Measurements from ENCODE around the gene FYB1.

The FYB1 gene

DNA sequence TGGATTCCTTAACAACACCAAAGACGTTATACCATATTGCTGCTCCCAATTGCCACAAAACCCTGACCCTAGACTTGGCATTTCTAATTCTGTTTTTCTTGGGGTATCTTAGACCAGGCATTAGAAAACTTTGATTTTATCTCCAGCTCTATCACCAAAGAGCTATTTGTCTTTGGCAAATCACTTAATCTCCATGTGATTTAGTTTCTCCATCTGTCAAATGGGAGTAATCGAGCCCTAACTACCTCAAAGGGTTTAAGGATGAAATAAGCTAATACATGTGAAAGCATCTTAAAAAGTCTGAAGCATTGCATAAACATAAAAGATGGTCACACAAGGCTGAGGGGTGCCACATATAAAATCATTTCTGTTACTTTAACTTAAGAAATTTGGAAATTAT is 60.6 kb downstream of the FYB1 start:
- H3K9ac ChIP-seq (ENCODE audit: low read length in 2 of 2), result no peak overlapping the region
- H3K36me3 ChIP-seq (ENCODE audit: control insufficient read depth in 2 of 2, insufficient read depth in 2 of 2, low read length in 2 of 2), result no peaks in the 10 kb centered on the region
- H3K27me3 ChIP-seq (ENCODE audit: control insufficient read depth in 1 of 2, insufficient read depth in 2 of 2, low read length in 2 of 2), result no peaks in the 10 kb centered on the region
- H3K27ac ChIP-seq (ENCODE audit: low read length), result no peak overlapping the region
- H3K9me3 ChIP-seq (ENCODE audit: control insufficient read depth in 2 of 2, low read length in 2 of 2), result no peaks in the 10 kb centered on the region
- no peaks in the 10 kb centered on the region for H3K4me1 ChIP-seq (ENCODE audit: control insufficient read depth, insufficient read depth, low read length)
- no peak overlapping the region for H3K4me3 ChIP-seq (ENCODE audit: low read length in 2 of 2)

DNA sequence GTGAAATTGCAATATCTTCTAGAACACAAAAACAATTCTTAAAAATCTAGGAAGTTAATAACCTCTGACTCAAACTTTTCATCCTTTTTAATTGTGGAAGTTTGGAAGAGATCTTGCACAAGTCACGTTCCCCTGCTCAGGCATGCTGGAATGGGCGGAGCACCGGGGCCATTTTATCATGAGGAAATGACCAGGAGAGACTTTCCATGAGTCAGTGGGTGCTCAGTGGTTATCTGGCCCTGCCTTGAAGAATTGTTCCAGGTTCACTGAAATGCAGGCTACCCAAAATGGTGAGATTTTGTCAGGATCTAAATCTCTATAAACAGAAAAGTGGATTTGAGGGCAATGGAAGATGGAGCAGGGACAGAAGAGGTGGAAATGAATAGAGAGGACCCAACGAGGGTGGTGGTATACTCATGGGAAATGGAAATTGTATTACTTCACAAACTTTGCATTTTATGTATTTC is 61.2 kb downstream of the FYB1 start:
- Histone ChIP-seq H3K4me1 (ENCODE audit: control insufficient read depth, insufficient read depth, low read length) (no peaks in the 10 kb centered on the region), H3K27ac (ENCODE audit: low read length) (no peak overlapping the region), H3K9ac (ENCODE audit: low read length in 2 of 2) (no peak overlapping the region), H3K9me3 (ENCODE audit: control insufficient read depth in 2 of 2, low read length in 2 of 2) (no peaks in the 10 kb centered on the region), H3K4me3 (ENCODE audit: low read length in 2 of 2) (no peak overlapping the region), H3K36me3 (ENCODE audit: control insufficient read depth in 2 of 2, insufficient read depth in 2 of 2, low read length in 2 of 2) (no peaks in the 10 kb centered on the region), H3K27me3 (ENCODE audit: control insufficient read depth in 1 of 2, insufficient read depth in 2 of 2, low read length in 2 of 2) (no peaks in the 10 kb centered on the region)

DNA sequence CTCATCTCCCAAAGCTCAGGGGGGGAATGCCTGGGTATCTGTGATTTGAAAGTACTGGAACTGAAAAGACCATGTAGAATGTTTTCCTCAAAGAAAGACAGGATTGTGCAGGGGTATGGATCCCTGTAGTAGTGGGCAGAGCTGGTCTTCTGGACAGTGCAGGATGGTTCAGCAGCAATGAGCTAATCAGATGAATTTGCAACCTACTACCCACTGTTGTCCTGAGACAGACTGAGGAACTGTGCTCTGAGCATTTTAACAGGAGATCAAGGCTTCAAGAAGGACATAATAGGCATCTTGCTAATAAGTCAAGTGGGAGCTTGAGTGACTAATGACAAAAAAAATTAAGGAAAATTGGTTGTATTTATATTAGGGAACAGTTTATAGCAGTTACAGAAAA is 61.7 kb downstream of the FYB1 start:
- H3K27me3 ChIP-seq (ENCODE audit: control insufficient read depth in 1 of 2, insufficient read depth in 2 of 2, low read length in 2 of 2), result no peaks in the 10 kb centered on the region
- no peaks in the 10 kb centered on the region for H3K36me3 ChIP-seq (ENCODE audit: control insufficient read depth in 2 of 2, insufficient read depth in 2 of 2, low read length in 2 of 2)
- no peaks in the 10 kb centered on the region for H3K9me3 ChIP-seq (ENCODE audit: control insufficient read depth in 2 of 2, low read length in 2 of 2)
- H3K27ac ChIP-seq (ENCODE audit: low read length), result no peak overlapping the region
- no peak overlapping the region for H3K4me3 ChIP-seq (ENCODE audit: low read length in 2 of 2)
- no peak overlapping the region for H3K9ac ChIP-seq (ENCODE audit: low read length in 2 of 2)
- H3K4me1 ChIP-seq (ENCODE audit: control insufficient read depth, insufficient read depth, low read length), result no peaks in the 10 kb centered on the region

DNA sequence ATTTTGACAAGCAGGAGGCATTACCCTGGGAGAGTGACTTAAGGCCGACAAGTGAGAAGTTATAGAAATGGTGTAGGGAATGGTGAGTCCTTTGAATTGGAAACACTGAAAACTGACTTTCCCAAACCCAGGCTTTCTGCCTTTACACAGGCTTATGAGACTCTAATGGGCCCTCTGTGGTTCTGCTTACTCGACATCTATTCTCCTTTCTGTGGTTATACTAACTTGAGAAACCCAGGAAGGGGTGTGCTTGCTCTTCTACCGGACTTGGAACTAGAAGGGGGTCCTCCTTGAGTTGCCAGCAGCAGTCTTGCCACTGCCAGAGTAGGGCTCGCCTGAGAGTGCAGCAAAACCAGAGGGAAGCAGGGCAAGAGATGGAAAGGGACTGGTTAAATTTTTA is 63.3 kb downstream of the FYB1 start:
- Histone ChIP-seq H3K4me3 (ENCODE audit: low read length in 2 of 2) (no peak overlapping the region), H3K27me3 (ENCODE audit: control insufficient read depth in 1 of 2, insufficient read depth in 2 of 2, low read length in 2 of 2) (no peaks in the 10 kb centered on the region), H3K27ac (ENCODE audit: low read length) (no peak overlapping the region), H3K9me3 (ENCODE audit: control insufficient read depth in 2 of 2, low read length in 2 of 2) (no peaks in the 10 kb centered on the region), H3K36me3 (ENCODE audit: control insufficient read depth in 2 of 2, insufficient read depth in 2 of 2, low read length in 2 of 2) (no peaks in the 10 kb centered on the region), H3K4me1 (ENCODE audit: control insufficient read depth, insufficient read depth, low read length) (no peaks in the 10 kb centered on the region), H3K9ac (ENCODE audit: low read length in 2 of 2) (no peak overlapping the region)

DNA sequence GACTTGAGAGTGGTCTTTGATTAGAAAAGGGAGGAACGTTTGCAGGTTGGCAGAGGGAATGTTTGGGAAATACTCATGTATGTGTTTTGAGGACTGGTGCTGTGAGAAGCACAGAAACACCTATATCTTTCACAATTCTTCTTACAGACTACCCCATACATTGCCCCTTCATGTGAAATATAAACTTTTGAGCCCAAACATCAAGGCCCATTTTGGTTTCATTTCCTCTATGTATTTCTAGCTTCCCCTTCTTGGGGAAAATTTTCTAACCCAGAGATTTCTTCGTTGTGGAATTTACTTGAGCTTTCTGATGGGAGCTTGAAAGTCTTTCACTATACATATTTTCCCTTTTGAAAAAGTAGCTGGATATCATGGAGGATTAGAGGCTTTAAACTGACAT is 67.6 kb downstream of the FYB1 start:
- Histone ChIP-seq H3K27ac (ENCODE audit: low read length) (no peak overlapping the region), H3K4me3 (ENCODE audit: low read length in 2 of 2) (no peak overlapping the region), H3K4me1 (ENCODE audit: control insufficient read depth, insufficient read depth, low read length) (no peaks in the 10 kb centered on the region), H3K9ac (ENCODE audit: low read length in 2 of 2) (no peak overlapping the region), H3K36me3 (ENCODE audit: control insufficient read depth in 2 of 2, insufficient read depth in 2 of 2, low read length in 2 of 2) (no peaks in the 10 kb centered on the region), H3K9me3 (ENCODE audit: control insufficient read depth in 2 of 2, low read length in 2 of 2) (no peaks in the 10 kb centered on the region), H3K27me3 (ENCODE audit: control insufficient read depth in 1 of 2, insufficient read depth in 2 of 2, low read length in 2 of 2) (no peaks in the 10 kb centered on the region)

DNA sequence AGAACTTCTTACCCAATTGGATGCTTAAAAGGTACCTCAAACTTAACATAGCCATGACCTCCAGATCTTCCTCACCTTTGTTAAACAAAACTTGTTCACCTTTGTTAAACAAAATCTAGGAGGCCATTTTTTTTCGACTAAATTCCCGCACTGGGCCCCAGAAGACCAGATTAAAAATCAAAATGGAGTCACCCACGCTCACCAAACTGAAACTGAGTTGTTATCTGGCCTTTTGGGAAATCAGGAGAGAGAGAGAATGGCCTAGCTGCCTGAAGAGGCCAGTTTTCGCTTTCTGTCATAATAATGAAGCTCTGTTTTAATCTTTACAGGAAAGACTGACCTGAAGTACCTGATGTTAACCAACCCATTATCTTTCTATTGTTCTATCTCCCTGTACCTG is 69.4 kb downstream of the FYB1 start:
- Histone ChIP-seq H3K36me3 (ENCODE audit: control insufficient read depth in 2 of 2, insufficient read depth in 2 of 2, low read length in 2 of 2) (no peaks in the 10 kb centered on the region), H3K9ac (ENCODE audit: low read length in 2 of 2) (no peak overlapping the region), H3K4me3 (ENCODE audit: low read length in 2 of 2) (no peak overlapping the region), H3K27ac (ENCODE audit: low read length) (no peak overlapping the region), H3K4me1 (ENCODE audit: control insufficient read depth, insufficient read depth, low read length) (no peaks in the 10 kb centered on the region), H3K9me3 (ENCODE audit: control insufficient read depth in 2 of 2, low read length in 2 of 2) (no peaks in the 10 kb centered on the region), H3K27me3 (ENCODE audit: control insufficient read depth in 1 of 2, insufficient read depth in 2 of 2, low read length in 2 of 2) (no peaks in the 10 kb centered on the region)

DNA sequence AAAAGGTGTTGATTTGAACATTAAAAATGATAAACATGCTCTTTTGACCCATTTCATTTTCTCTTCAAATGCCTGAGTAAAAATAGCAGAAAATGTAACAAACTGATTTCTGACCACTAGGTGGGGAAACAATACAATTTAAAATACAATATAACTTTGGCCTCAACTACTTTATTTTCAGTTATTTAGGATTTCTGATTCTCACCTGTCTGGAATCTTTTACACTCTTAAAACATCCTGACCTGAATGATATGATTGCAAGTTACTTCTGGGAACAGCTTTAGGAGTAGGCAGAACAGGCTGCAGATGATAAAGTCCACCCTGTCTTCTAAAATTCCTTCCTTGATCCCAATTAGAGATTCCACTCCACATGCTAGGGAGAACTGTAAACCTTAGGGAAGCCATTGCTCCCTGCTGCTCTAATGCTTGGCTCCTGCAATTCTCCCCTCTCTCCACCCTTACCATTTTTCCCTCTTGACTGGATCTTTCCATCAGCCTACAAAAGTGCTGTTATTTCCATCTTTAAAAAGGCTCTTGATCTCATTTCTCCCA is 70.3 kb downstream of the FYB1 start:
- Histone ChIP-seq H3K27me3 (ENCODE audit: control insufficient read depth in 1 of 2, insufficient read depth in 2 of 2, low read length in 2 of 2) (no peaks in the 10 kb centered on the region), H3K4me1 (ENCODE audit: control insufficient read depth, insufficient read depth, low read length) (no peaks in the 10 kb centered on the region), H3K9ac (ENCODE audit: low read length in 2 of 2) (no peak overlapping the region), H3K27ac (ENCODE audit: low read length) (no peak overlapping the region), H3K36me3 (ENCODE audit: control insufficient read depth in 2 of 2, insufficient read depth in 2 of 2, low read length in 2 of 2) (no peaks in the 10 kb centered on the region), H3K9me3 (ENCODE audit: control insufficient read depth in 2 of 2, low read length in 2 of 2) (no peaks in the 10 kb centered on the region), H3K4me3 (ENCODE audit: low read length in 2 of 2) (no peak overlapping the region)

DNA sequence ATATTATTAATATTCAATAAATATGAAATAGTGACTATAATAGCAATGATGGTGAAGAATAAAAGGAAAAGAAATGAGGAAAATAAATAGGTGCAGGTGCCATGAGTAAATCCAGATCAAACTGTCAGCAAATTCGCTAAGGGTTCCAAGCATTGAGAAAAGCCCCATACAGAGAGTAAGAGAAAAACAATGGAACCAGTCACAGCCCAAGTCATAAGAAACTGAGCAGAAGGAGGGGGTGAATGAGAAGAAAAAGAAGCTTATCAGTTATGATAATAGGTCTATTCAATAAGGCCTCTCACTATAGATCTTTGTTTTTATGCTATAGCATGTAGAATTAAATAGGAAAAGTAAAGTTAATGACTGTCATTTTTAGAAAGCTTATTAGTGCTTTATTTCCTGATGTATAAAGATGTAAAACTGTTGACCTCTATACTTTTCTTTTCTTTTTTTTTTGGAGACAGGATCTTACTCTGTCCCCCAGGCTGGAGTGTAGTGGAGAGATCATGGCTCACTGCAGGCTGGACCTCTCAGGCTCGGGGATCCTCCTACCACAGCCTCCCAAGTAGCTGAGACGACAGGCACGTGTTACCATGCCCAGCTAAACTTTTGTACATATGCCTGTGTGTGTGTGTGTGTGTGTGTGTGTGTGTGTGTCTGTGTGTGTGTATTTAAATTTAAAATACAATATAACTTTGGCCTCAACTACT is 72.4 kb downstream of the FYB1 start:
- H3K36me3 ChIP-seq (ENCODE audit: control insufficient read depth in 2 of 2, insufficient read depth in 2 of 2, low read length in 2 of 2), result no peaks in the 10 kb centered on the region
- no peaks in the 10 kb centered on the region for H3K4me1 ChIP-seq (ENCODE audit: control insufficient read depth, insufficient read depth, low read length)
- no peak overlapping the region for H3K27ac ChIP-seq (ENCODE audit: low read length)
- H3K4me3 ChIP-seq (ENCODE audit: low read length in 2 of 2), result no peak overlapping the region
- no peak overlapping the region for H3K9ac ChIP-seq (ENCODE audit: low read length in 2 of 2)
- H3K27me3 ChIP-seq (ENCODE audit: control insufficient read depth in 1 of 2, insufficient read depth in 2 of 2, low read length in 2 of 2), result no peaks in the 10 kb centered on the region
- H3K9me3 ChIP-seq (ENCODE audit: control insufficient read depth in 2 of 2, low read length in 2 of 2), result no peaks in the 10 kb centered on the region

DNA sequence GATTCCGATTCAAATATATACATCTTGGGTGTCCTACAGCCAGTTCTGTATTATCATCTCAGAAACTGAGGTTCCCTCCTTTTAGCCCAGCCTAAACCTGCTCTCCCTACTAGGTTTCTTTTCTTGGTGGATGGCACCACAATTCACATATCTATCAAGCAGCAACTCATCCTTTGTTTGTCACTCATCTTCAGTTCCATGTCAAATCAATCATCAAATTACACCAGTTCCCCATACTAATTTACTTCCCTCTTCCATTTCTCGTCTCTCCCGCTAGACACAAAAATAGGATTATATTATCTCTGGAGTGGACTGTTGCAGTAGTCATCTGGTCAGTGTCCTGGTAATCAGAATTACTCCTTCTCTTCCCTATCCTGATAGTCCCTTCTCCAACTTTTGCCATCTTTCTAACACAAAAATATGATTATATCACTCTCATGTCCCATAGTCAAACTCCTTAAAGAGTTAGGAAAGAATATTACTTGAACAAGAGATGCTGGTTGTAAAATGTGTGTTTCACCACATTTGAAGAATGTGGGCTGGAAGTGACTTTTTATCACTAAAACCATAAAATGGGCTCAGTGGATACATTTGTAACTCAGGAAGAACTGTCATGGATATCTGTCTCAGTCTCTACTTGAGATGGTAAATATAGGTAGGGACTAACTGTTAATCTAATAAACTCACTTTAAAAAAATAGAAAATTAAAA is 76.1 kb downstream of the FYB1 start:
- Histone ChIP-seq H3K9ac (ENCODE audit: low read length in 2 of 2) (no peak overlapping the region), H3K4me3 (ENCODE audit: low read length in 2 of 2) (no peak overlapping the region), H3K27ac (ENCODE audit: low read length) (no peak overlapping the region), H3K4me1 (ENCODE audit: control insufficient read depth, insufficient read depth, low read length) (no peaks in the 10 kb centered on the region), H3K36me3 (ENCODE audit: control insufficient read depth in 2 of 2, insufficient read depth in 2 of 2, low read length in 2 of 2) (no peaks in the 10 kb centered on the region), H3K27me3 (ENCODE audit: control insufficient read depth in 1 of 2, insufficient read depth in 2 of 2, low read length in 2 of 2) (no peaks in the 10 kb centered on the region), H3K9me3 (ENCODE audit: control insufficient read depth in 2 of 2, low read length in 2 of 2) (no peaks in the 10 kb centered on the region)

DNA sequence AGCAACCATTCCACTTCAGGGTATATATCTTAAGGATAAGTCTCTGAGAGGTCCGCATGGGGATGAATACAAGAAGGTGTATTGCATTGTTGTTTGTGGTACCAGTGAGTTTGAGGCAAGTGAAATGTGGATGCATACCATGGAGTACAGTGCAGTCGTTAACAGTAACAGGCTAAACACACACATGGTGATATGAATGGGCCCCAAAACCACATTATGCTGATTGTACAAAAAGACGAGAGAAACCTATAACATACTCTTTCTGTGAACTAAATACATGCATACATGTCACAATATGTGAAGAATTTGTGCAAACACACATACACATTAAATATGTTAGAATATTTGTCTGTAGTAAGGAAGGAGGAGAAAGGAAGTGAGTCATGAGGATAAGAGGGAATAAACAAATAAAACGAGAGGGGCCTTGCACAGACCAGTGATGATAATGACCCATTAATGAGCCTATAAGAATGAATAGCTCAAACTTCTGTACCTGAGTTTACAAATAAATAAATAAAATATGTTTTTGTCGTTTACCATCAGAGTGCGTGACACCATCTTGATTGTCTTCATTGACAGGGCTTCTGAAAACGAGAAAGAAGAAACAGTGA is 78.7 kb downstream of the FYB1 start:
- no peak overlapping the region for H3K27ac ChIP-seq (ENCODE audit: low read length)
- no peak overlapping the region for H3K4me3 ChIP-seq (ENCODE audit: low read length in 2 of 2)
- H3K36me3 ChIP-seq (ENCODE audit: control insufficient read depth in 2 of 2, insufficient read depth in 2 of 2, low read length in 2 of 2), result no peaks in the 10 kb centered on the region
- no peaks in the 10 kb centered on the region for H3K27me3 ChIP-seq (ENCODE audit: control insufficient read depth in 1 of 2, insufficient read depth in 2 of 2, low read length in 2 of 2)
- H3K4me1 ChIP-seq (ENCODE audit: control insufficient read depth, insufficient read depth, low read length), result no peaks in the 10 kb centered on the region
- no peaks in the 10 kb centered on the region for H3K9me3 ChIP-seq (ENCODE audit: control insufficient read depth in 2 of 2, low read length in 2 of 2)
- no peak overlapping the region for H3K9ac ChIP-seq (ENCODE audit: low read length in 2 of 2)

All from stomach smooth muscle (tissue), 2 donors.